Measurements from ENCODE around the gene RELL1. TPM values are rescaled to one million over a fixed set of nuclear protein-coding genes. Genes with fewer than 3 reads are reported as not detected.

The RELL1 gene
- total RNA-seq, 1 donor from 2014 or later = 22.2 TPM

DNA sequence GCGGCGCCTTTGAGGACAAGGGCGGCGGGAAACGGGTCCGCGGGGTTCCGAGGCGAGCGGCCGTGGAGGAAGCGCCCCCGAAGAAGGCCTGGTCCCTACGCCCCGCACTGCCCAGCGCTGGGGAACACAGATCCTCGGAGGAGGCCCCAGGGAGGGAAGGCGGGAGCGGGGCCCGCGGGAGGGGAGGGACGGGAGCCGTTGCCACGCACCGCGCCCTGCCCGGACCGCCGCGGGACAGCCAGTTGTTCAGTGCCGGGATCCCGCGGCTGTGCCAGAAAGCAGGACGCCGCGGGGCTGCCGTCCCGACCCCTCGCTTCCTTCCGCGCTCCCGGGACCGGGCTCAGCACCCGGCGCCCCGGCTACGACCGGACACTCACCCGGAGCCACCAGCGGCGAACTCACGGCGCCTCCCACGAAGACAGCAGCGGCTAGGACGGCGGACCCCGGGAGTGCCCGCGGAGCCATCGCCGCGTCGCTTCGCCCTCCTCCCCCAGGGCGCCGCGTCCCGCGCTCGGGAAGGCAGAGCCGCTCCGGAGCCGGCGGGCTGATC lies 278 bp downstream of the RELL1 start:
- Histone ChIP-seq H3K4me3 (peak overlapping the region; percentile 92), H3K36me3 (no peaks in the 10 kb centered on the region), H3K27ac (replicated peaks) (peak overlapping the region; percentile 97), H3K4me1 (peaks cover 48% of the 10 kb centered on the region), H3K27me3 (ENCODE audit: low read depth) (no peaks in the 10 kb centered on the region), H3K9me3 (replicated peaks) (no peaks in the 10 kb centered on the region)
- intact Hi-C loops (cut with micrococcal nuclease) = loop anchor here (10.0 kb wide), 1 partner anchor 81 kb away; no protein-coding TSS in a partner anchor
- TF ChIP-seq, protein P1, sequence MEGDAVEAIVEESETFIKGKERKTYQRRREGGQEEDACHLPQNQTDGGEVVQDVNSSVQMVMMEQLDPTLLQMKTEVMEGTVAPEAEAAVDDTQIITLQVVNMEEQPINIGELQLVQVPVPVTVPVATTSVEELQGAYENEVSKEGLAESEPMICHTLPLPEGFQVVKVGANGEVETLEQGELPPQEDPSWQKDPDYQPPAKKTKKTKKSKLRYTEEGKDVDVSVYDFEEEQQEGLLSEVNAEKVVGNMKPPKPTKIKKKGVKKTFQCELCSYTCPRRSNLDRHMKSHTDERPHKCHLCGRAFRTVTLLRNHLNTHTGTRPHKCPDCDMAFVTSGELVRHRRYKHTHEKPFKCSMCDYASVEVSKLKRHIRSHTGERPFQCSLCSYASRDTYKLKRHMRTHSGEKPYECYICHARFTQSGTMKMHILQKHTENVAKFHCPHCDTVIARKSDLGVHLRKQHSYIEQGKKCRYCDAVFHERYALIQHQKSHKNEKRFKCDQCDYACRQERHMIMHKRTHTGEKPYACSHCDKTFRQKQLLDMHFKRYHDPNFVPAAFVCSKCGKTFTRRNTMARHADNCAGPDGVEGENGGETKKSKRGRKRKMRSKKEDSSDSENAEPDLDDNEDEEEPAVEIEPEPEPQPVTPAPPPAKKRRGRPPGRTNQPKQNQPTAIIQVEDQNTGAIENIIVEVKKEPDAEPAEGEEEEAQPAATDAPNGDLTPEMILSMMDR (IDR thresholded peaks at IDR 0.05; ENCODE audit: borderline replicate concordance) = no peak
- peak; percentile 58 for DNase-seq

DNA sequence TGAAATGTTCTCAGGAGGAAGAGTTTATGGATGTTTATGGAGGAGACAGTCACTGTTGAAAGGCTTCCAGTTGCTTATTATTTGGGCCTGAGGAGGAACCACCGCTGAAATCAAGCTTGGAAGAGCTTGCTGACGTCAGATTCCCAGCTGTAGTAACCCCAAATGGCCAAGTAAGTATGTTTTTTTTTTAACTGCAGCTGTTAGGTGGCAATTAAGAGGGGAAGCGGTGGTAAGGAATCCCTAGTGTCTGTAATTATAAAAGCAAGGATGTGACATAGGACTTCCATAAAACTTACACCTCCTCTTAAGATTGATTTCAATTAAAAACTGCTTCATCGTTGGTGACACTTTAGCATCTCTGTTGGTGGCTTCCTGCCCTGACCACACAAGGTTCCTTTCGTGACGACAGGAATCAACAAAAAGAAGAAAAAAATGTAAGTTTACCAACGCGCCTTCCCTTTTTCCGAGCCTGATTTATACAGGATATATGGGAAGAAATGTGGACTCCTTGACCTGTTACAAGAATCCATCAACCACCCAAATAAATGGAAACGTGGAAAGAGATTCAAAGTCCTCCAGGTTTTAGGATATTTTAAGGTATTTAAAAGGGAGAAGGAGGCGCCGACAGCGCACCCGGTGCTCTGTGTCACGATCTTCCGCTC lies 884 bp downstream of the RELL1 start:
- H3K36me3 ChIP-seq = no peaks in the 10 kb centered on the region
- peak overlapping the region; percentile 97 for H3K27ac ChIP-seq (replicated peaks)
- peak overlapping the region; percentile 92 for H3K4me3 ChIP-seq
- intact Hi-C loops (cut with micrococcal nuclease) = loop anchor here (10.0 kb wide), 1 partner anchor 80 kb away; no protein-coding TSS in a partner anchor
- no peak for DNase-seq
- H3K4me1 ChIP-seq = peaks cover 48% of the 10 kb centered on the region
- TF ChIP-seq, protein P1 (IDR thresholded peaks at IDR 0.05; ENCODE audit: borderline replicate concordance) = no peak
- H3K9me3 ChIP-seq (replicated peaks) = no peaks in the 10 kb centered on the region
- H3K27me3 ChIP-seq (ENCODE audit: low read depth) = no peaks in the 10 kb centered on the region

DNA sequence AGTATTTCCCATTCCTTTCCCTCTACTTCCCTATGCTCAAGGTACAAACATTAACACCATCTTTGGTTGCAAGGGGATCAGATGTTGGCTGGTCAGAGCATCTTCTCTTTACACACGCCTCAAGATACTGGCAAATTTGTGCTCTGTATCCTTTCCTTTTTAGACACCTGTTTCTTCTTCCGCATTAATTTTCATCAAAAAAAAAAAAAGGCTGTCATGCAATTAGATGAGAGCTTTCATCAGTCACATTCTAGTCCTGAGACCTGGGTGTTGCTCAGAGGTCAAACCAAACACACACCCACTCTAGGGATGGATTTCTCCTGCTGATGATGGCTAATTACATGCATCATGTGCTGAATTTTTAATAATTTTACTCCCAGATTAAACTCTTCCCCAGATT lies 2.0 kb downstream of the RELL1 start:
- Histone ChIP-seq H3K27ac (replicated peaks) (peak overlapping the region; percentile 97), H3K9me3 (replicated peaks) (no peaks in the 10 kb centered on the region), H3K4me1 (peaks cover 59% of the 10 kb centered on the region), H3K27me3 (ENCODE audit: low read depth) (no peaks in the 10 kb centered on the region), H3K36me3 (no peaks in the 10 kb centered on the region), H3K4me3 (no peak overlapping the region)
- no peak for DNase-seq
- TF ChIP-seq, protein P1 (IDR thresholded peaks at IDR 0.05; ENCODE audit: borderline replicate concordance) = no peak
- intact Hi-C loops (cut with micrococcal nuclease) = loop anchor here (10.0 kb wide), 1 partner anchor 79 kb away; no protein-coding TSS in a partner anchor

DNA sequence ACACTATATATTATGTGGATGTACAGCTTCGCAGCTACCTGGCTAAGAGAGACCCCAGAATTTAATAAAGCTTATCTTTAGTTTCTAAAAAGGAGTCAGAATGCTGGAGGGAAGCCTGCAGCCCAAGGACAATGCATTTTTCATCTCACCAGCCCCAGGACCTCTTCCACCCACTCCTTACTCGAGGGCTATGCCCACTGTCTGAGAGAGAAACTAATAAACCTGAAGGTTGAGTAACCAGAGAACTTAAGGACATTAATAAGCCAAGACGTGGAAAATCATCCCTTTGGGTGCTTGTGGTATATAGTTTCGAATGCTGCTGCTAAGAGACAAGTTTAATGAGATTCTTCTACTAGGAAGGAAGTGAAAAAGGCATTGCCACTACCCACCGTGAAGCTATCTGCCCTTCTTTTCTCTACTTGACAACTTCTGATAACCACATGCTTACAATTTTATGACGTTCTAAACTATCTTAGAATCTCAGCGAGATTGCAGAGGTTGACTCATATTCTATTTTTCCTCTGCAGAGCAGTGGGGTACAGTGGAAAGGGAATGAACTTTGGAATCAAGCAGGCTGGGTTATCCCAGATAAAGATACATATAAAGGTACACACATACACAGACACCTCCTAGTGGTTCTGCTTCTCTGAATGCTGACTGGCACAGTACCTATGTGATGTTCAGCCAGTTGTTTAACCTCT lies 3.3 kb downstream of the RELL1 start:
- TF ChIP-seq, protein P1 (IDR thresholded peaks at IDR 0.05; ENCODE audit: borderline replicate concordance) = peak; percentile 22
- no peaks in the 10 kb centered on the region for H3K36me3 ChIP-seq
- peaks cover 72% of the 10 kb centered on the region for H3K4me1 ChIP-seq
- intact Hi-C loops (cut with micrococcal nuclease) = loop anchor here (10.0 kb wide), 1 partner anchor 78 kb away; no protein-coding TSS in a partner anchor
- no peaks in the 10 kb centered on the region for H3K9me3 ChIP-seq (replicated peaks)
- no peak for DNase-seq
- H3K27ac ChIP-seq (replicated peaks) = no peak overlapping the region
- H3K27me3 ChIP-seq (ENCODE audit: low read depth) = no peaks in the 10 kb centered on the region
- H3K4me3 ChIP-seq = no peak overlapping the region

DNA sequence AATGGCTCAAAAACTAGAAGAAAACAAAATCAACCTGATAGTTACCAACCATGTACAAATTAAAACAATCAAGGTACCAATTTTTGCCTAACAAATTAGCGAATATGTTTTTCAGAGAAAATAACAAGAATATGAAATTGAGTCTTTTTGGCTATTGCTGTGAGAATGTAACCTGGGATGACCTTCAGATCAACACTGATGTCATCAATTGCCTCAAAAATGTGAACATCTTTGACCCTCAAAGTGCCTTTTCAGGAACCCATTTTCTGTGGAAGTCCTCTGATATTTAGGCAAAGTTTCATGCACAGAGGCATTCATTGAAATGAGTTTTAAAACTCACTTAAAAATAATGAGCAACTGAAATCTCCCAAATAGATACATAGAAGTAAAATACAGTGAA lies 6.1 kb downstream of the RELL1 start:
- no peak for DNase-seq
- peaks cover 80% of the 10 kb centered on the region for H3K4me1 ChIP-seq
- TF ChIP-seq, protein P1 (IDR thresholded peaks at IDR 0.05; ENCODE audit: borderline replicate concordance) = no peak
- H3K27me3 ChIP-seq (ENCODE audit: low read depth) = no peaks in the 10 kb centered on the region
- H3K4me3 ChIP-seq = no peak overlapping the region
- intact Hi-C loops (cut with micrococcal nuclease) = loop anchor here (10.0 kb wide), 1 partner anchor 75 kb away; no protein-coding TSS in a partner anchor
- H3K9me3 ChIP-seq (replicated peaks) = no peaks in the 10 kb centered on the region
- H3K27ac ChIP-seq (replicated peaks) = no peak overlapping the region
- no peaks in the 10 kb centered on the region for H3K36me3 ChIP-seq
